IMR-90 (cell line): Measurements from ENCODE around the gene EGR2. TPM values are rescaled to one million over a fixed set of nuclear protein-coding genes. Genes with fewer than 3 reads are reported as not detected.

ENCODE experiments used
- ATAC-seq: fragments of 200-7000 bp; cut with Tn5 transposase; 2 replicates; pipeline ENCODE4 v1.9.1; 2020; ENCODE audit warnings: low read depth, mild to moderate bottlenecking, moderate library complexity
- BruUV-seq: library from RNA; stranded (reverse); fragments of 400-500 nt; replicated peaks from 2 replicates; lab custom pipeline; 2021; lab: Mats Ljungman, UMichigan
- CTCF ChIA-PET: fragments of 300-600 bp; formaldehyde crosslinking; extraction: SDS; loops from one replicate; lab custom pipeline; 2021; ENCODE audit warnings: antibody characterized with exemption; lab: Yijun Ruan, JAX
- POLR2A ChIA-PET: fragments of 300-600 bp; sonication (Branson Sonifier 250); formaldehyde crosslinking; loops from one replicate; lab custom pipeline; 2022; ENCODE audit warnings: antibody characterized with exemption; ENCODE audit not compliant: unreplicated experiment; lab: Charles Lee
- DNase-seq: peaks from one replicate; pipeline ENCODE4 v3.0.0; 2013
- H2AFZ ChIP-seq: replicated peaks from 2 replicates; pipeline ENCODE3; 2013; ENCODE audit warnings: low read length, mild to moderate bottlenecking; ENCODE audit not compliant: poor library complexity
- H2AK5ac ChIP-seq: 2 replicates; pipeline ENCODE4 v1.6.1; 2013; ENCODE audit warnings: low read depth, low read length, inconsistent platforms
- H2AK9ac ChIP-seq: replicated peaks from 2 replicates; pipeline ENCODE3; 2013; ENCODE audit warnings: mild to moderate bottlenecking, low read depth, low read length, moderate library complexity; ENCODE audit not compliant: poor library complexity
- H2BK120ac ChIP-seq: 2 replicates; pipeline ENCODE4 v1.6.1; 2013; ENCODE audit warnings: low read depth, low read length, inconsistent platforms
- H2BK15ac ChIP-seq: 3 replicates; pipeline ENCODE4 v1.6.1; 2013; ENCODE audit warnings: low read depth, low read length, inconsistent platforms
- H2BK20ac ChIP-seq: 2 replicates; pipeline ENCODE4 v1.6.1; 2013; ENCODE audit warnings: low read depth, mild to moderate bottlenecking, inconsistent platforms, low read length, moderate library complexity
- H2BK5ac ChIP-seq: 2 replicates; pipeline ENCODE4 v1.6.1; 2013; ENCODE audit warnings: mild to moderate bottlenecking, low read depth, low read length, inconsistent platforms; ENCODE audit not compliant: poor library complexity, severe bottlenecking
- H3K14ac ChIP-seq: replicated peaks from 2 replicates; pipeline ENCODE4 v1.6.1; 2013; ENCODE audit warnings: low read depth, low read length, inconsistent platforms
- H3K18ac ChIP-seq: 2 replicates; pipeline ENCODE4 v1.6.1; 2013; ENCODE audit warnings: low read depth, low read length, control low read depth
- H3K23ac ChIP-seq: 2 replicates; pipeline ENCODE4 v1.6.1; 2013; ENCODE audit warnings: low read depth, low read length, inconsistent platforms
- H3K27ac ChIP-seq: 2 replicates; pipeline ENCODE4 v1.5.1; 2013; ENCODE audit warnings: mild to moderate bottlenecking, control low read depth, low read length; ENCODE audit not compliant: insufficient read depth
- H3K27me3 ChIP-seq: 2 replicates; pipeline ENCODE4 v1.6.1; 2013; ENCODE audit warnings: low read length; ENCODE audit not compliant: control insufficient read depth, insufficient read depth
- H3K36me3 ChIP-seq: 2 replicates; pipeline ENCODE4 v1.6.1; 2013; ENCODE audit warnings: low read length, mixed read lengths; ENCODE audit not compliant: control insufficient read depth, insufficient read depth
- H3K4ac ChIP-seq: 2 replicates; pipeline ENCODE4 v1.6.1; 2013; ENCODE audit warnings: low read depth, low read length, inconsistent platforms
- H3K4me1 ChIP-seq: 2 replicates; pipeline ENCODE4 v1.6.1; 2013; ENCODE audit warnings: low read length, mixed read lengths; ENCODE audit not compliant: control insufficient read depth, insufficient read depth
- H3K4me2 ChIP-seq: 2 replicates; pipeline ENCODE4 v1.6.1; 2013; ENCODE audit warnings: low read depth, mild to moderate bottlenecking, control low read depth, low read length, moderate library complexity
- H3K4me3 ChIP-seq: 2 replicates; pipeline ENCODE4 v1.5.1; 2013; ENCODE audit warnings: low read depth, mild to moderate bottlenecking, control low read depth, low read length, moderate library complexity; ENCODE audit not compliant: insufficient read depth
- H3K56ac ChIP-seq: 2 replicates; pipeline ENCODE4 v1.6.1; 2013; ENCODE audit warnings: low read length, inconsistent platforms; ENCODE audit not compliant: insufficient read depth; ENCODE audit errors: extremely low read depth
- H3K79me1 ChIP-seq, 2 experiments: 2 replicates each; pipeline ENCODE4 v1.6.1; 2013; ENCODE audit warnings: low read length in 2 of 2, inconsistent platforms in 1 of 2, low read depth in 1 of 2
- H3K9ac ChIP-seq: 2 replicates; pipeline ENCODE4 v1.6.1; 2013; ENCODE audit warnings: low read depth, low read length, control low read depth
- H3K9me1 ChIP-seq: 2 replicates; pipeline ENCODE4 v1.6.1; 2013; ENCODE audit warnings: low read length, inconsistent platforms; ENCODE audit not compliant: insufficient read depth
- H3K9me3 ChIP-seq: 2 replicates; pipeline ENCODE4 v1.6.1; 2013; ENCODE audit warnings: low read length; ENCODE audit not compliant: control insufficient read depth, insufficient read depth
- H4K20me1 ChIP-seq: 2 replicates; pipeline ENCODE4 v1.6.1; 2013; ENCODE audit warnings: low read length, inconsistent platforms; ENCODE audit not compliant: insufficient read depth
- H4K5ac ChIP-seq: 2 replicates; pipeline ENCODE4 v1.6.1; 2013; ENCODE audit warnings: mild to moderate bottlenecking, low read depth, low read length, control low read depth
- H4K8ac ChIP-seq, 2 experiments: 2 replicates each; pipeline ENCODE4 v1.6.1; 2013; ENCODE audit warnings: low read depth in 2 of 2, low read length in 2 of 2, control low read depth in 1 of 2, inconsistent platforms in 1 of 2
- H4K91ac ChIP-seq: 2 replicates; pipeline ENCODE4 v1.6.1; 2013; ENCODE audit warnings: low read depth, low read length, inconsistent platforms; ENCODE audit not compliant: insufficient read depth
- CEBPB ChIP-seq: IDR thresholded peaks from 2 replicates; pipeline ENCODE4 v1.6.1; 2012; ENCODE audit warnings: low read depth, low read length, improper control_type of control experiment
- FOS ChIP-seq: fragments of 150-350 bp; IDR thresholded peaks from 2 replicates; pipeline ENCODE4 v1.6.1; 2016; ENCODE audit warnings: low read depth, low read length
- MXI1 ChIP-seq: IDR thresholded peaks from 2 replicates; pipeline ENCODE4 v1.6.1; 2012; ENCODE audit warnings: low read depth, mild to moderate bottlenecking, low read length, moderate library complexity, borderline replicate concordance
- NFE2L2 ChIP-seq: fragments of 150-350 bp; IDR thresholded peaks from 2 replicates; pipeline ENCODE4 v1.6.1; 2016; ENCODE audit warnings: low read depth, mild to moderate bottlenecking, low read length
- WGBS, 2 experiments: methylation state at CpG; one replicate each; pipeline versions ENCODE4 v1.1.5 to v1.1.7; 2013; ENCODE audit warnings: missing lambda C conversion rate in 2 of 2; ENCODE audit not compliant: insufficient read length in 1 of 2; ENCODE audit errors: extremely low coverage in 2 of 2; 5-methylcytosine and 5-hydroxymethylcytosine counted together
- dilution Hi-C: fragments of 300-500 bp; cut with HindIII; formaldehyde crosslinking; loops from one replicate; pipeline ENCODE4 v1.14.3; 2018; ENCODE audit warnings: low sequenced_read_pairs; ENCODE audit not compliant: unreplicated experiment
- in situ Hi-C: fragments of 300-500 bp; cut with MboI; formaldehyde crosslinking; loops from 3 replicates; pipeline ENCODE4 v1.14.3; 2019; ENCODE audit warnings: low sequenced_read_pairs, inconsistent platforms, mixed read lengths
- intact Hi-C: fragments of 100-400 bp; cut with micrococcal nuclease; formaldehyde crosslinking; loops from 2 replicates; pipeline ENCODE4 v1.10.0; 2022
- polyA plus RNA-seq, 3 experiments: library from polyadenylated mRNA; depleted of rRNA; stranded (reverse); fragments of >200 nt; gene quantifications; 2 replicates each; pipeline ENCODE4 v1.2.3, GENCODE V29; 2012; ENCODE audit warnings: low replicate concordance in 1 of 3
- total RNA-seq: library from RNA; depleted of rRNA; stranded (reverse); fragments of >200 nt; gene quantifications from 2 replicates; pipeline ENCODE4 v1.2.3, GENCODE V29; 2012

The EGR2 gene
- total and polyA plus RNA-seq, 2 of the 4 experiments (the other 2 are of a cell fraction) = 0.36 to 1.2 TPM

GRCh38 chr10:62779487-62780248, 36.5 kb downstream of the EGR2 start:
- H3K9ac ChIP-seq = no peak overlapping the region
- DNase-seq (peak; percentile 4), ATAC-seq (no peak)
- no peaks in the 10 kb centered on the region for H4K20me1 ChIP-seq
- CTCF ChIA-PET = no interaction called here
- intact Hi-C loops (no loop called here), dilution Hi-C loops (no loop called here), in situ Hi-C loops (no loop called here)
- H3K56ac ChIP-seq = no peak overlapping the region
- no CpG with 5 or more reads among the region's 5 CpGs for WGBS, 2 experiments
- no peak overlapping the region for H2BK120ac ChIP-seq
- no peak overlapping the region for H3K14ac ChIP-seq
- no peak overlapping the region for H3K4ac ChIP-seq
- no peak overlapping the region for H3K4me3 ChIP-seq
- no peak overlapping the region for H2BK15ac ChIP-seq
- H2AK9ac ChIP-seq = no peak overlapping the region
- no peaks in the 10 kb centered on the region for H3K9me3 ChIP-seq
- no peak overlapping the region for H2AFZ ChIP-seq
- no peak overlapping the region for H4K91ac ChIP-seq
- peaks cover 9% of the 10 kb centered on the region for H3K27me3 ChIP-seq
- no peak overlapping the region for H3K27ac ChIP-seq
- no peak for TF ChIP-seq FOS
- no peak for TF ChIP-seq MXI1
- TF ChIP-seq NFE2L2 = no peak
- TF ChIP-seq CEBPB = peak; percentile 29; the same call in 1 of the 2 replicates
- BruUV-seq = no TSS peak
- H3K9me1 ChIP-seq = no peaks in the 10 kb centered on the region
- no peak overlapping the region for H2BK5ac ChIP-seq
- H3K36me3 ChIP-seq = no peaks in the 10 kb centered on the region
- H3K4me1 ChIP-seq = no peaks in the 10 kb centered on the region
- H4K5ac ChIP-seq = no peak overlapping the region
- no peaks in the 10 kb centered on the region for H3K79me1 ChIP-seq
- no peak overlapping the region for H2AK5ac ChIP-seq
- no peak overlapping the region for H2BK20ac ChIP-seq
- no peak overlapping the region for H3K18ac ChIP-seq
- POLR2A ChIA-PET = no interaction called here
- H3K23ac ChIP-seq = no peak overlapping the region
- H3K4me2 ChIP-seq = no peak overlapping the region
- H4K8ac ChIP-seq = no peak overlapping the region
